H1 (cell line): ENCODE results near the gene ABHD2.

Experiments
- EP300 ChIP-seq, 2 experiments: IDR thresholded peaks; 1 replicate in 1 of 2; 2 replicates in 1 of 2; pipeline ENCODE4 v1.6.1; 2011 to 2012; ENCODE audit warnings: low read depth in 2 of 2, low read length in 2 of 2, mild to moderate bottlenecking in 2 of 2, borderline replicate concordance in 1 of 2, inconsistent platforms in 1 of 2, moderate library complexity in 1 of 2
- POLR2A ChIP-seq, 2 experiments: IDR thresholded peaks; 1 replicate in 1 of 2; 2 replicates in 1 of 2; pipeline ENCODE4 v1.6.1; 2011; ENCODE audit warnings: low read depth in 2 of 2, low read length in 2 of 2, mild to moderate bottlenecking in 2 of 2; ENCODE audit errors: control extremely low read depth in 1 of 2
- POU5F1 ChIP-seq: IDR thresholded peaks from 2 replicates; pipeline ENCODE4 v1.6.1; 2011; ENCODE audit warnings: low read depth, mild to moderate bottlenecking, low read length, moderate library complexity
- RFX5 ChIP-seq: IDR thresholded peaks from 2 replicates; pipeline ENCODE4 v1.6.1; 2011; ENCODE audit warnings: low read depth, low read length, improper control_type of control experiment, borderline replicate concordance
- TF ChIP-seq, protein P1 (sequence below), 3 experiments: IDR thresholded peaks; 1 replicate in 2 of 3; 2 replicates in 1 of 3; pipeline versions ENCODE4 v1.5.1 to v1.6.1; 2011; ENCODE audit warnings: low read length in 3 of 3, mild to moderate bottlenecking in 3 of 3, inconsistent platforms in 2 of 3, low read depth in 1 of 3, moderate library complexity in 1 of 3; ENCODE audit not compliant: insufficient read depth in 1 of 3; ENCODE audit errors: control extremely low read depth in 1 of 3
- TF ChIP-seq, protein P2 (sequence below): IDR thresholded peaks from 2 replicates; pipeline ENCODE4 v1.6.1; 2012; ENCODE audit warnings: inconsistent platforms

DNA sequence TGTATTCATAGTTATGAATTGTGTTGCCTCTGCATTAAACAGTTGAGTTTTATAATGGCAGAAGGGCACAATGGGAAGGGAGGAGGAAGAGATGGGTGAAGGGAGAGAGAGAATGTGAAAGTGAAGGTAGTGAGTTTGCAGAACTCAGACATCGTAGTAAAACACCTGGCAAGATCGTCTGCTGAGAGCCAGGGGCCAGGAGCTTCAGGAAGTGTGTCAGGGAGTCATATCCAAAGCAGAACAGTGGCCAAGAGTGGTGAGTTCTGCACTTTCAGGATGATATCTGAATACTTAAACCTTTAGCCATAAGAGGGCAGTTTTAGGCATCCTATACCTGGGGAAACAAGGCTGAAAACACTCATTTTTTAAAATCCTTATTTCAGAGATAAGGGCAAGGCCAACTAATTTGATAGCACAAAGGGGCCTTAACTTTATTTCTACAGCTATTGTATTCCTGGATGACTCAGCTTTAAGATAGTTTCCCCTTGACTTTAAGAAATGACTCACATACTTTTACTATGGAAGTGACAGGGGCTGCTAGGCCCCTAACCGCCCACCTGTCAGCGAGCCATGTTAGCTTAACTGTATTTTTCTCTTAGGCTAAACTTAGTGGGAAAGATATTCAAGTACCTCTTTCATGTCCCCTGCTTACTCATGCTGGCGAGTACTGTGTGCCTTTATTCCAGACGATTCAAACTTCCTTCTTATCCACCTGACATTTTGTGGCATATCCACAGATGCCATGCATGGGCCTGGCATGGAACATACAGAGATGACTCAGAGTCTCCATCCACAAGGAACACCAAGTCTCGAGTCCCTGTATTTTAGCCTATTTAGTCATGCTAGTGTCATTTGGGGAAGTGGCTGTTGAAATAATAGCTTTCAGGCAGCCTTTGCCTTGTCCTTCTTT, 79.3 kb downstream of the ABHD2 start:
- TF ChIP-seq, protein P1, sequence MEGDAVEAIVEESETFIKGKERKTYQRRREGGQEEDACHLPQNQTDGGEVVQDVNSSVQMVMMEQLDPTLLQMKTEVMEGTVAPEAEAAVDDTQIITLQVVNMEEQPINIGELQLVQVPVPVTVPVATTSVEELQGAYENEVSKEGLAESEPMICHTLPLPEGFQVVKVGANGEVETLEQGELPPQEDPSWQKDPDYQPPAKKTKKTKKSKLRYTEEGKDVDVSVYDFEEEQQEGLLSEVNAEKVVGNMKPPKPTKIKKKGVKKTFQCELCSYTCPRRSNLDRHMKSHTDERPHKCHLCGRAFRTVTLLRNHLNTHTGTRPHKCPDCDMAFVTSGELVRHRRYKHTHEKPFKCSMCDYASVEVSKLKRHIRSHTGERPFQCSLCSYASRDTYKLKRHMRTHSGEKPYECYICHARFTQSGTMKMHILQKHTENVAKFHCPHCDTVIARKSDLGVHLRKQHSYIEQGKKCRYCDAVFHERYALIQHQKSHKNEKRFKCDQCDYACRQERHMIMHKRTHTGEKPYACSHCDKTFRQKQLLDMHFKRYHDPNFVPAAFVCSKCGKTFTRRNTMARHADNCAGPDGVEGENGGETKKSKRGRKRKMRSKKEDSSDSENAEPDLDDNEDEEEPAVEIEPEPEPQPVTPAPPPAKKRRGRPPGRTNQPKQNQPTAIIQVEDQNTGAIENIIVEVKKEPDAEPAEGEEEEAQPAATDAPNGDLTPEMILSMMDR (IDR thresholded peaks at IDR 0.05; ENCODE audit: control extremely low read depth in 1 of 3, insufficient read depth in 1 of 3, low read depth in 1 of 3, low read length in 3 of 3), result no peak
- no peak for TF ChIP-seq POLR2A (IDR thresholded peaks at IDR 0.05; ENCODE audit: control extremely low read depth in 1 of 2, low read depth in 2 of 2, low read length in 2 of 2)
- no peak for TF ChIP-seq POU5F1
- no peak for TF ChIP-seq EP300 (IDR thresholded peaks at IDR 0.05; ENCODE audit: borderline replicate concordance in 1 of 2, low read depth in 2 of 2, low read length in 2 of 2)
- TF ChIP-seq RFX5, result no peak
- TF ChIP-seq, protein P2, sequence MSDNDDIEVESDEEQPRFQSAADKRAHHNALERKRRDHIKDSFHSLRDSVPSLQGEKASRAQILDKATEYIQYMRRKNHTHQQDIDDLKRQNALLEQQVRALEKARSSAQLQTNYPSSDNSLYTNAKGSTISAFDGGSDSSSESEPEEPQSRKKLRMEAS, result no peak
